GM19193 (cell line): ENCODE data around the gene FOXN4.

Source experiments
- POLR2A ChIP-seq: IDR thresholded peaks from 4 replicates; pipeline ENCODE4 v1.6.1; 2011; ENCODE audit not compliant: insufficient read depth, insufficient read length; ENCODE audit errors: extremely low read depth

The FOXN4 gene

GRCh38 chr12:109291117-109291516, 18.0 kb downstream of the FOXN4 start:
- TF ChIP-seq POLR2A, result no peak

- no peak for TF ChIP-seq POLR2A
These were observed 19.0 kb downstream of the FOXN4 start for GRCh38 chr12:109290061-109290460.

- TF ChIP-seq POLR2A, result no peak
These were observed 19.5 kb downstream of the FOXN4 start for GRCh38 chr12:109289551-109289950.

DNA sequence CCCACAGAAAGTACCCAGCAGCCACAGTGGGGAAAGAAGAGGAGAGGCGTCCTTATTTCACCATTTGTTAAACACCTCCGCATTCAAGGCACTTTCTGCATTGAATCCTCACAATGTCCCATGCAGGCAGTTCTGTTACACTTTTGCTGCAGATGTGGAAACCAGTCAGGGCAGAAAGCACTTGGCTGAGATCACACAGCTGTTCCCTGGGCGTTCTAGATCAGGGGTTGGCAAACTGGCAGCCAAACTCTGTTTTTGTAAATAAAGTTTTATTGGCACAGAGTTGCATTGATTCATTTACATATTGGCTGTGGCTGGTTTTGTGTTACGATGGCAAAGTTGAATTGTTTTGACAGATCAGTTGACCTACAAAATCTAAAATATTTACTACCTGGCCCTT, 20.1 kb downstream of the FOXN4 start:
- no peak for TF ChIP-seq POLR2A

- no peak for TF ChIP-seq POLR2A
These were observed 20.5 kb downstream of the FOXN4 start for GRCh38 chr12:109288571-109288970.

DNA sequence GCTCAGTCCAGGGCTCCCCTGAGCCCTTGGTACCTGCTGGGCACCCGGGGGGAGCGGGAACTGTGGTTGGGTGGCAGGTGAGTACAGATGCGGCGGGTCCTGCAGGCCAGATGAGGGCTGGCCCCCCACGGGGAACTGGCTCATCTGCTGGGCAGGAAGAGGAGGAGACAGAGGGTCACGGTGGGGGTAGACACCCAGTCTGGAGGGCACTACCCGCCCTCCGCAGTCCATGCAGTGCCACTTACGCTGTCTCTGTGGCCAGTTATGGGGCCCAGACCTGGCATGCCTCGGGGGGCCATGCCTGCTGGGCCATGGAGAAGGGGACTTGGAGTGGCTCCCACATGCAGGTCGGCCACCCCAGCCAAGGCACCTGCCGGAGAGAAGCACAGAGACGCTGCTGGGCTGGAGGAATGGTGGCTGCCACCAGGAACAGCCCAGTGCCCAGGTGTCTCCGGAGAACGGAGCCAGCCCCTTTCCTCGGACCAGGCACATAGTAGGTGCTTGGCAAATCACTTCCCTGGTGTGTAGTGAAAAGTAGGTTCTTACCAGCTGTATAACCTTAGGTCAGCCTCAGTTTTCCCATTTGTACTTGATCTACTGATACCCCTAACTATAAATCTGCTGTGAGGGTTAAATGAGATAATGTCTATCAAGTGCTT, 21.1 kb downstream of the FOXN4 start:
- no peak for TF ChIP-seq POLR2A

DNA sequence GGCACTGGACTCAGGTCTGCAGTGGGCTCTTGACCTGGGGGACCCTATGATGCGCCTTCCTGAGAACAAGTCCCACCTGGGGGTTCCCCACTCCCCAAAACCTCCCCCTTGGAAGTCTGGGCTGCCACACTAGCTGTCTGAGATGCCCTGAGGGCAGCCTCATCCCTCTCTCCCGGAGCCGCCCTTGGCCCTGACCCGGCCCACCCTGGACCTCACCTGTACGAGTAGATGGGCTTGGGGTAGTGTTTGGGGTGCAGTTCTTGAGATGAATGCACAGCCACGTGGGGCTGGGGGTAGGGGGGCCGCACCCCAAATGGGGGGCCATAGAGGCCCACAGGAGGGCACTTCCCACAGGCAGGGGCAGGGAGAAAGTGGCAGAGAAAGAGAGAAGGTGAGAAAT, 21.9 kb downstream of the FOXN4 start:
- no peak for TF ChIP-seq POLR2A

GRCh38 chr12:109286652-109287051, 22.4 kb downstream of the FOXN4 start:
- TF ChIP-seq POLR2A, result no peak

DNA sequence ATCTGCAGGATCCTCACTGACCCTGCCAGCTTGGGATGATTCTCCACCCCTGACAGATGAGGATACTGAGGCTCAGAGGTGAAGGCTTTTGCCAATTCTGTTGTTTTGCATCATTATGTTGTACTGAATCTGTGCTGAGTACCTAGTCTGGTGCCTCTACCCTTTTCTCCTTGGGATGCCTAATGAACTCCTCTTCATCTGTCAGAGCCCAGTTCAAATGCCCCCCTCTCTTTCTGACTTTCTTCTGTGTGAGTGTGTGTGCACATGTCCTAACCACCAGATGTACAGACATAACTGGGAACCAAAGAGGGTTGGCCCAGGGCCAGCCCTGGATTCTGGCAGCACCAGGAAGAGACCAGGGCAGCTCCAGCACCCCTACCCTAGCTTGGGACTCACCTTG, 22.8 kb downstream of the FOXN4 start:
- TF ChIP-seq POLR2A, result no peak

DNA sequence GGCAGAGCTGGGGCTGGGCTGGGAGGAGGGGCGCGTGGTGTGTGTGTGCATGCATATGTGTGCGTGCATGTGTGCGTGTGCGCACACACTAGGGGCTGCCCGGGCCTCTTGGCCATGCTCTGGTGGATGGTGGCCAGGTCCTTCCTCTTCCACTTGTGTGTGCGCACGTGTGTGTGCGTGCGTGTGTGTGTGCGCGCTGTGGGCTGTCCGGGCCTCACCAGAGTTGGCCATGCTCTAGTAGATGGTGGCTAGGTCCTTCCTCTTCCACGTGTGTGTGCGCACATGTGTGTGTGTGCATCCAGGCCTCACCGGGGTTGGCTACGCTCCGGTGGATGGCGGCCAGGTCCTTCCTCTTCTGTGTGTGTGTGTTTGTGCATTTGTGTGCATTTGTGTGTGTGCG, 24.7 kb downstream of the FOXN4 start:
- TF ChIP-seq POLR2A, result no peak

GRCh38 chr12:109281452-109281851, 27.6 kb downstream of the FOXN4 start:
- no peak for TF ChIP-seq POLR2A

GRCh38 chr12:109279525-109279924, 29.6 kb downstream of the FOXN4 start:
- no peak for TF ChIP-seq POLR2A

DNA sequence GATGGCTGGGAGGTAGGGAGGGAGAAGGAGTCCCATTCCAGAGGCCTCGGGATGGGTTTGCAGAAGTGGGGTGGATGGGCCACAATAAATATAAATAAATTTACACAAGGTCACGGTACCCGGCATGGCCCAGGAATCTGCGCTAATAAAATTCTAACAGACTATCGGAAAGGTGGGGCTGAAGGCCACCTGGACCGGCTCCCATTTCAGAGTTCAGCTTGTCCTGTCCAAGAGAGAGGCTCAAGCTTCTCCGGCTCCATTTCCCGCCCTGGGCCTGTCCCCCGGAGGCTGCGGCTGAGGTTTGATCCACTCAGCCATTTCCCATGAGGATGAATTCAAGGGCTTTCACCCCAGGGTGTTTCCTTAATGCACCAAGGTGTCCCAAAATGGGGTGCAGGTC, 30.2 kb downstream of the FOXN4 start:
- TF ChIP-seq POLR2A, result no peak

GRCh38 chr12:109277899-109278762, 31.0 kb downstream of the FOXN4 start:
- TF ChIP-seq POLR2A, result no peak

- TF ChIP-seq POLR2A, result no peak
These were observed 31.7 kb downstream of the FOXN4 start for GRCh38 chr12:109277255-109277898.

DNA sequence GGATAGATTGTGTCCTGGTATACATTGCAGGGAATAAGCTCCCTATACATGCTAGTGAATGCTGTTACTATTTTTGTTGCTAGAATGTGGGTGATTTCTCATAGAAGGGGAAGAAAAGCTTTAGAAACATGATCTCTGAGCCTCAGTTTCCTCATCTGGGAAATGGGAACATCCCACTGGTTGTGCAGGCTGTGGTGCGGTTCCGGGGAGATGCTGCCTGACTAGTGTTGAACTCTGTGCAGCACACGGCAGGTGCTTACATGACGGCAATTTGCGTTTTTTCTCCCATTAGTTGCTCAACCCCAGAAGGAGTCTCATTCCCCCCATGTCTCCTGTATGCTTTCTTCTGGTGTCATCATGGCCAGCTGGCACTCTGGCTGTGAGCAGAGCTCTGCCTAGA, 32.9 kb downstream of the FOXN4 start:
- TF ChIP-seq POLR2A, result no peak
